CD4-positive, alpha-beta T cell treated with Interleukin-2 at 100 ng/mL for 4 hours (primary cell): Measurements from ENCODE around the gene SV2B.

Source experiments
- DNase-seq: peaks from one replicate; pipeline ENCODE4 v3.0.0-alpha.2; 2020; ENCODE audit warnings: low spot score

SV2B gene

DNA sequence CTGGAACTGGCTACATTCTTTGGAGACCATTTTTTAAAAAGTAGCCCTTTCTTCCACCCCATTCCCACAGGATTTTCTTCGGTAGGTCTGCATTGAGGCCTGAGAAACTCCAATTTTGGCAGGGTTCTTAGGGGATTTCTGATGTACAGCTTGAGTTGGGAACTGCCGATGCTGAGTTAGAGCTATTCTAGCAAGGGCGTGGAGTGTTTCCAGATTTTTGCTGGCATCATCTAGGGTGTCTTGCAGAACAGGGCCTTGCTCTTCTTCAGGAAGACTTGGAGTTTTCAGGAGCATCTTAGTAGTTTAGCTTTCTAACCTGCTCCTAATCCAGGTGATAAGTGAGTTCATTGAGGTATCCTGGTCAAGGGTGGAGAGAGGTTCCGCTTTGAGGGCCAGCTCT is 41.0 kb downstream of the SV2B start:
- DNase-seq = no peak

DNA sequence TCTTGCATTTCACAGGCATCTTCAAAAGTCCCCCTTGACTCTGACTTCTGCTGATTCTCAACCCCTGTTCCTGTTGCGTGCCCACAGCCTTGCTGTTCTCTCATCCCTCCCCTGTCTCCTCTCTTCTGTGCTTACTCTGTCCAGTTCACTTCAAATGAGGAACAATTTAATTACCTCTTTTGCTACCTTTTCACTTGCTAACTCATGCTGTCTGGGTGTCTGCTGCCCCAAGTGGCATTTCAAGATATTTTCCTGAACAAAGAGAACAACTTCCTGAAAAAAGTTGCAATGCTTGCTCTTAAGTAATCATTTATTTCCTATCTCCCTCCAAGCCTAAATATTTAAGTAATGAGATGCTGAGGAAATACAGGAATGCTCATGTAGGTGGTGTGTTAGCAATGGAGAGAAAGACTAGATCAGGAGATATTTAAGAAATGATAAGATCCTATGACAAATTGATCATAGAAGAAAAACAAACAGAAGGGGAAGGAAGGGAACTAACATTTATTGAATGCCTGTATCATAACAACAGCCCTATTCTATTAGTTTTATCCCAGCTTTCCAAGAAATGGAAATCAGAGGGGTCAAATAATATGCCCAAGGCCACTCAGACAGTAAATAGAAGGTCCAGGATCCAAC is 42.2 kb downstream of the SV2B start:
- DNase-seq = no peak

DNA sequence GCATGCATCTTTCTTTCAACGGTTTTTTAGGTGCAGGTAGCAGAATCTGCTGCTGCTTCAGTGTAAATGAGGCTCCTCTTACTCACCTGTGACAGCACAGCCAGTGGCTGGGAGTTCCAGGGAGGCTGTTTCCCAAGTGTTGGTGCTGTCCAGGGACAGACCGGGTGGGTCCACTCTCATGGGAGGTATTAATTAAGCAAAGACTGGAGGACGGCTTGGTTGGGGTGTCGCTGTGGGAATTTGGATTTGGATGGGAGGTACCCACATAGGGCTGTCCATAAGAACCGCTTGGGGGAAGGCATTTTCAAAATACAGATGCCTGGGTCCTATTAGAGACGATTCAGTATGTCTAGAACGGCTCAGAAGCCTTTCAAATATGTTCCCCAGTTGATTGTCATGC is 42.9 kb downstream of the SV2B start:
- DNase-seq = no peak

DNA sequence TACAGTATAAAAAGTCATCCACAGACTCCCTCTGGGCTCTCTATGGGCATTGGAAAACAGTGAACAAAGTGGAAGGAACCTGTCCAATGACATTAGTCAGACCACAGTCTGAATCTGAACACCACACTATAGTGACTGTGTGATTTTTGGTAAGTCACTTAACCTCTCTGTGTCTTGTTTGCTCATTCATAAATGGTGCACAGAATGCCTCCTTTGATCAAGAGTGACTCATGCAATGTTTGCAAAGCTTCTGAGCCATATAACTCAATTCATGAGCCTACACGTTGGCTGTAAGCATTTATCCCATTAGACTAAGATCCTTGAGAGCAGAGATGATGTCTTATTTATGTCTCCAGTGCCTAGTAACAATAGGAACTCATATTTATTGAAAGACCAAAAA is 46.7 kb downstream of the SV2B start:
- DNase-seq = no peak

DNA sequence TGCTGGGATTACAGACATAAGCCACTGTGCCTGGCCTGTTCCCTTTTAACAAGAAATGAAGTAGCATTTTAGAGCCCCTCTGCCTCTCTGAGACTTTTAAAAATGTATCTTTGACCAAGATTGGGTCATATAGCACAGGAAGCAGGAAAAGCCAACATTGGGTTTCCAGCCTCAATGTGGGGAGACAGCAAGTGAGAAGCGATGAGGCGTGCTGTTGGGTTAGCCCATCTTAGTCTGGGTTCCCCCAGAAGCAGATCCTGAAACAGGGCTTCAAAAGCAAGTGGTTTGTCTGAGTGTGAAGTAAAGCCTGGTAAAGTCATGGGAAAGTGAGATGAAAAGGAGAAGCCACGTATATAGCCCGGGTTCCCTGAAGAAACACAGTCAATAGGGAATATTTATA is 48.2 kb downstream of the SV2B start:
- DNase-seq = no peak

DNA sequence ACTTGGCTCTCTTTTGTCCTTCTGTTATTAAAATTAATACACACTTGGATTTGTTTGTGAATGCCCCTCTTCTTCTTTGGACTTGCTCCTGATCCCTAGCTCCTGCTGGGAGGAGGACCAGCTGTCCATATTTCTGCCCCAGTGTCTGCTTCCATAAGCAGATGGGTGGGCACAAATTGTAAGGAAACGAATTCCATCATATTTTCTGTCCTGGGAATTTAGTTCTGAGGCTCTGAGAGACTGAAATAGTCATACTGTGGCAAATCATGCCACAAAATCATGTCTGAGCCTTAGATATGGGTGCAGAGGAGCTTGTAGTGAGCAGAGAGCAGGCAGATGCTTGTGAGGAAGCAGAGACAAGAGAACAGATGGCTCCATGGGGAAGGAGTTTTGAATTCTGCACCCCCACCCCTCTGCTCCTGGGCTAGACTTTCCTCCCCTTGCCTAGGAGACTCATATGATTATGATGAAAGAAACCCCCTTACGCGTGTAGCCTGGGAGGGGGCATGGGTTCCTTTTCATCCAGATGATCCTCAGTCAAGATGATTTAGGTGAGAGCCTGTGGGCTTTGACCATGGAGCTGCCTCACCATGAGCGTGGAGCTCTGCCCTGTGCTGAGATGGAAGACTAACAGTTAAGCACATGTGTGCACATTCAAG is 50.6 kb downstream of the SV2B start:
- no peak for DNase-seq

DNA sequence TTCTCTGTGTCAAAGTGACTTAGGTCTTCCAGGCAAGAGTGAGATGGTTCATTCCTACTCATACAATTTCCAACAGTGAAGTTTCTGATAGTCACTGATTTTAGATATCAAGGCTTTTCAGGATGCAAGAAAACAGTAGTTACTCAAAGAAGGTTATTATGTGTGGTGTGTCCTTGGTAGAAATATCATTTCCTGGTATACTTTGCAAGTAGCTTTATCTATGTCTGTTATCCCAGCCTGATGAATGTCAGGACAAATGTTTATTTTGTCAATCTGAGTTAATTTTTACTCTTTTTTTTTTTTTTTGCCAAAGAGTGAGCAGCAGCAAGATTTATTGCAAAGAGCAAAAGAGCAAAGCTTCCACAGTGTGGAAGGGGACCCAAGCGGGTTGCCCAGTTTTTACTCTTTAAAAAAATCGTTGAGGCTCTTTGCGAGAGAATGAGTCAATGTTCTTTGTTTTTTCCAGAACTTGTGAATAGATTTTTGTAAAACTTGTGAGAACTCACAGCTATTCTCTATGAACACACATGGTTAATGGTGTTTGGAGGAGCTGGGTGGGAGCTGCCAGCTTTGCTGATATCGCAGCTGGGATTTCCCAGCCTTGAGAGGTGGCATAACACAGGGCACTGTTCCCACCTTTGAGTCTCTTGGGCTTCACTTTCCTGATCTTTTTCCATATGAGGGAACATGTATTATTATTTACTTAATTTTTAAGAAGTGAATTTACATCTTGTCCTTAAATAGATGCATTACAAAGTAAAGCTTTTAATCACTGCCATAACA is 51.9 kb downstream of the SV2B start:
- no peak for DNase-seq

DNA sequence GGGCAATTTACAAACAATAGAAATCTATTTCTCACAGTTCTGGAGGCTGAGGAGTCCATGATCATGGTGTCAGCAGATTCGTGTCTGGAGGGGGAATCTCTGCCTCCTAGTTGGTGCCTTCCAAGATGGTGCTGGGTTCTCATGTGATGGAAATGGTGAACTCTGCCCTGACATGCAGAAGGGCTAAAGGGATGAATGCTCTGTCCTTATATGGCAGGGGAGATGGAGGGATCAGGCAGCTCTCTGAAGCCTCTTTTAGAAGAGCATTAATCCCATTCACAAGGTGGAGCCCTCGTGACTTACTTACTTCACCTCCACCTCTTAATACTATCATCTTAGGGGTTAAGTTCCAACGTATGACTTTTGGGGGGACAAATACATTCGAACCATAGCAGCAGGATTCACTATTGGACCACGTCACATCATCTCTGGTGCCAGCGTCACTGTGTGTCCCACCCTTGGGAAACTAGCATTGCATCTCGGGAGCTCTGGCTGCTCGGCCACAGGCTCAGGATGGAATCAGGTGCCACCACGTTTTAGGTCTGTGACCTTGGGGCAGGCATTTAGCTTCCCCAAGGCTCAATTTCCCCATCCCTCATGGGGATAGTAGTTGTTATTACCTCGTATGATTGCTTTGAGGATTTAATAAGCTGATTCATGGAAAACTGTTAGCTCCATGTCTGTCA is 53.0 kb downstream of the SV2B start:
- DNase-seq = no peak

DNA sequence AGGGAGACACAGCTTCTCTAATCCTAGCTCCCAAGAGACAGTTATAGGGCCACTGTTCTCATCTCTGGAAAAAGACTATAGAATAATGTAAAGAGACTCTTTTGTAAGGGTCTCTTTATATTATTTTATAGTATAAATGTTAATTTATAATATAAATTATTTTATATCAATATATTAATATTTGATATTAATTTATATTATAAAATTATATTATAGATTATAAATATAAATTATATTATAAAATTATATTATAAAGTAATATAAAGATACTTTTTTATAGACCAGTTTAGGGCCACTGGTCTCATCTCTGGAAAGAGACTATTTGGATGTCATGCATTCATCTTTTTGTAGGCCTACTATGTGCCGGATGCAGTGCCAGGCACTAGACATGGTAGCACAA is 53.9 kb downstream of the SV2B start:
- no peak for DNase-seq

DNA sequence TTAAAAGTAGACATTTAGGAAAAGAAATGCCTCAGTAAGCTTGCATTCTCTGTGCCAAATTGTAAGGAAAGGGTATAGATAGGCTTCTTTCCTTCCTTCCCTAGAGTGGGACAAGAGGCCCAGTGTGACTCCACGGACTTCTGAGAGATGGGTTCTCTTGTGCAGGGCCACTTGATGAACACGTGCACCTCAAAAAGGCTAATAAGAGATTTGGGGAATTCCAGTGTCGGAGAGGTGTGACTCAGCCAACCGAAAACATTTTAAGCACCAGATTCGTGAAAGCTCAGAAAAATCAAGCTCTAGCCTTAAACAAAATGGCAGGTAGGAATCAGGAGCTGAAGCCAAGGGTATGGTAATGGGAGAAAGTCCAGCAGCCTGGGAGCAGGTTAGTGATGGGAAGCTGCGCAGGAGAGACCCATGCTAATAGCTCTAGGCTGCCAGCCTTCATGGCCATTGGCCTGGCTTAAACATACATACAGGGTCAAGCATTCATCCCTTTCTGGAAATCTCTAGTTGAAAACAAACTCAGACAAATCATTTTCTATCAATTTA is 56.2 kb downstream of the SV2B start:
- no peak for DNase-seq

DNA sequence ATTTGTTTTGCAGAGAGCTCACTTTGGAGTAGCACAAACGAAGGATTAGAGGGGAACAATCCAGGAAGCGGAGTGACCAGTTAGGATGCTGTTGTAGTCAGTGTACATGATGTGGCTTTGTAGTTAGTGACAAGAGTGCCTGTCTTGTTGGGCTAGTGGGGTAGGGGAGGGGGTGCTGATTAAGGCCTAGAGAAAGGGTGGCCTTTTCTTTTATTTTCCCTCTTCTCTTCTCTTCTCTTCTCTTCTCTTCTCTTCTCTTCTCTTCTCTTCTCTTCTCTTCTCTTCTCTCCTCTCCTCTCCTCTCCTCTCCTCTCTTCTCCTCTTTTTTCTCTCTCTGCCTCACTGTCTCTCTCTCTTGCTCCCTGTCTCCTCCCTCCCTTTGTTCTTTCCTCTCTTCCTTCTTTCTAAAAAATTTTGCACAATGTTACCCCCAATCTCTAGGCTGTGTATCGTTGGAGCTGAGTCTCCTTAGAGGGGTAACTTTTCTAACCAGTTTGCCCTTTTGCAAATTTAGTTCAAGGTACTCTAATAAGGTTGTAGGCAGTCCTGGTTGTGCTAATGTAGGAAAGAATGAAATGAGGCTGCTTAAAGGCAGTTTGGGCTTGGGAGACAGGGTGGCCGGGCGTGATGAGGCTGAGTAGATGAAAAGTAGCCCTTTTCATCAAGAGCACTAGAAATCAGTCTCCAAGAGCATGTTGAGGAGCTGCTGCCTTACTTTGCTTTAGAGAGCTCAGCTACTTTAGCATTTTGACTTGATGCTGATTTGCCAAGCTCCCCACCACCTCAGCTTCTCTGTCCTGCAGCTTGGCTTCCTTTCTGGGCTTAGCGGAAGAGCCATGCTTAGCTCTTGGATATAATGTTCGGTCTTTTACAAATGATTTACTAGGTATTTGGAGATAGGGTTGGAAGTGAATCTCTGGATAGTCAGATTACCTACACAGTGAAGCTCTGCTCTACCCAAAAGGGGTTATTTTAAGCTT is 58.6 kb downstream of the SV2B start:
- no peak for DNase-seq

DNA sequence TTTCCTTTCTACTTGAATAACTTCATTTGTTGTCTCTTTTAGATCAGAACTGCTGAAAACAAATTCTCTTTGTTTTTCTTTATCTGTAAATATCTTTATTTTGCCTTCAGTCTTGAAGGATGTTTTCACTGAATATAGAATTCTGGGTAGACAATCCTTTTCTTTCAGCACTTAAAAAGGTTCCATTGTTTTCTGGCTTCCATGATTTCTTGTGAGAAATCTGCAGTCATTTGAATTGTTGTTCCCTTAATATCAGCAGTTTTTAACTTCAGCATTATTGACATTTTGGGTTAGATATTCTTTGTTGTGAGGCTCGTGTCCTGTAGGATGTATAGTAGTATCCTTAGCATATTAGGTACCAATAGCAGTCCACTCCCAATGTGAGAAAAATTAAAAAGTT is 65.8 kb downstream of the SV2B start:
- DNase-seq = no peak

DNA sequence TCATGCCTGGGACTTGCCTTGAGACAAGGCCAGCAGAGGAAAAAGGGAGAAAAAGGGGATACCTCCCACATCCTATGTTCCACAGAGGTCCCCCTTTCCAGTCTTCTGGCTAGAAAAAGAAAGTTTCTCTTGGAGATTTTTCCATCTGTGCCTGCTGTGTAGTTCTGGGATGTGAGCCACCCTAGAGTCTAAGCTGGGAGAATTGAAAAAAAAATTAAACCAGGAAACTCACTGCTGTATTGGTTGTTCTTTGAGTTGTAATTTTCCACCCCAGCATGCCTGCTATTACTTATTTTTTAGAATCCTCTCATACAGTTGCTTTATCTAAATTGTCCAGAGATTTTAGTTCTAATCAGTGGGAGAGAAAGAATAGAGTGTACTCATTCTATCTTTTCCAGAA is 68.4 kb downstream of the SV2B start:
- DNase-seq = no peak

DNA sequence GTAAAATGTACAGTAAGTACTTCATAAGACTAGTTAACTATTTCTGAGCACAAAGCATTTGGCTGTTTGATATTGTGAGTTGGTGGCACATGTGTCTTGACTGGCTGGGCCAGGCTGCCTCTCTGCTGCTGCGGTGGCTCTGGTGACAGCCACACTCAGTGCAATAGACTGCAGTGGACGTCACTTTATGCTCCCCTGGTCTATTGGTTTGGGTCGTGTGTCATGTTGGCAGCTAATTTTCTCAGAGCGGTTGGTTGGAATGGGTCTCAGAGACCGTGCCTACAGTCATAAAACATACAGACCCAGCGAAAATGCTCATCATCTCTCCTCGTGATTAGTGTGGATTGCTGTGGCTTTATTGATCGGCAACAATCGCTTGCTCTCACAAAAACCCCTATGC is 71.3 kb downstream of the SV2B start:
- no peak for DNase-seq

DNA sequence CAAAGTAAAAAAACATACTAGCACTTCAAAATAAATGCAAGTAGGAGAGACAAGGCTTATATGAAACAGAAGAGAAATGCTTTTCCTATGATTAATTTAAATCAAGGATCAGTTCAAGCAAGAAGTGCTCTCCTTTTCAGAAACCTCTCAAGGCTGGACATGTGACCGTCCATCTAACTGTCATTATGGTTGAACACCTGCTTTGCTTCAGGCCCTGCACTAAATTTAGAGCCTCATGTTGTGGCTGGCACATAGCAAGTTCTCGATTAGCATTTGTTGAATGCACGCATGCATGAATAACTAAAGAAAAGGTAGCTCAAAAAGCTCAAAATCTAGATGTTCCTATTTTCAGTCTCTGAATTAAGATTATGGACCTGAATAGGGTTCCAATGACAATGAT is 82.0 kb downstream of the SV2B start:
- no peak for DNase-seq

DNA sequence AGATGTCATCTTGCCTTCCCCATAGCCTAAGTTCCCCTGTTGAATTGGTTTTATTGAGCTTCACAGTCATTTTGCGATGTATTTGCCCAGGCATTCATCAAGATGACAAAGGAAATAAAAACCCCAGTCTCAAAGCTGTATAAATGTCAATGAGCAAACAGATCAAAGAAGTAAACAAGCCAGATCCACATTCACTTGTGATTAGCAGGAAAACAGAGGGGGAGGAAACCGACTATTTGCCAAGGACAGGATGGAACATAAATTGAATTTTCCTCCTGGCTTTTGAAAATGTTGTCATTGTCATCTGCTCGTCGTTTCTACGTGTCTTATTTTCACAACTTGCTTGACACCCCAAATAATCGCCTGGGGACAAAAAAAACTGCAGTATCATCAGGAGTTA is 83.5 kb downstream of the SV2B start:
- DNase-seq = no peak

DNA sequence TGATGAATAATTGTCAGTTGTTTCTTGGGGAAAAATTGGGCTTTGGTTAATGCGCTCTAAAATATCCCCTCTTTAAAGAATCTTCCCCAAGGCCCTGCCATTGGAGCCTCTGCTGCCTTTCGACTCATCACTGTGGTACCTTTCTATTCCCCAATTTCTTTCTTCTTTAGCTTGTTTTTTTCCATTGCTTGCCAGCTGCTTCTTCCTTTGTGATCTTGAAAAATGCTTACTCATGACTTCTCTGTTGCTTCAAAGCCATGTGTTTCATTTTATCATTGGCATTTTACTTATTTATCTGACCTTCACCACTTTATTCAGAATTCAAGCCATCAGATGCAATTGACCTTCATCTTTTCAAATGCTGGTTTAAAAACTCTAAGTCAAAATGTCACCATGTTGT is 84.4 kb downstream of the SV2B start:
- DNase-seq = no peak

DNA sequence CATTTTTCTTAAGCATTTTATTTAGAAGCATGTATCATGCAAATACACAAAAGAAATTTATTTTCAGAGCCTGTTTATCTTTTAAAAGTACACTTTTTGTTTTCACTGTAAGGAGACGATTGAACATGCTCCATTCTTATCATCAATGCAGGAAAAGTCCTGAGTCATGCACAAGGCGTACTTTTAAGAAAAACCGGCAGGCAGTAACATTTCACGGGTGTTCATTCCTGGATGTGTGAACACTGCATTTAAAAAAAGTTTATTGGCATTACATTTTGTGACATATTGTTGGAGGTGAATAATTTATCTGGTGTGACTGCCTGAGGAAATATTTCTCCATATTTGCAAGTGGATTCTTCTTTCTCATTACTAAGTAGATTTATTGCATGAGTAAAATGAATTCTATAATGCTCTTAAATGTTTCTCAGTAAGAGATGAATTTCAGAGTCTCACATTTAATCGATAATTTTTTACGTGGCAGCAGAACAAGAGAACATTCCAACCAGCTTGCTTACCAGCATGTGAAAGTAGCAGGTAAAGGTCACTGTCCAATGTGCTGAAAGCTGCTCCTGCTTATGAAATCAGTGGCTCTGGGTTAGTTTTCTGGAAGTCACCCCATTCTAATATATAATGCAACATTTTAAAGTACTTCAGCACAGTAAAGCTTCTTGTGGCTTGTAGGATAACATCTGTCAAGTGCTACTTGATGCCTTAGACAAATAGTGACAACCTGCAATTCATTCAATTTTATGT is 87.0 kb downstream of the SV2B start:
- no peak for DNase-seq

DNA sequence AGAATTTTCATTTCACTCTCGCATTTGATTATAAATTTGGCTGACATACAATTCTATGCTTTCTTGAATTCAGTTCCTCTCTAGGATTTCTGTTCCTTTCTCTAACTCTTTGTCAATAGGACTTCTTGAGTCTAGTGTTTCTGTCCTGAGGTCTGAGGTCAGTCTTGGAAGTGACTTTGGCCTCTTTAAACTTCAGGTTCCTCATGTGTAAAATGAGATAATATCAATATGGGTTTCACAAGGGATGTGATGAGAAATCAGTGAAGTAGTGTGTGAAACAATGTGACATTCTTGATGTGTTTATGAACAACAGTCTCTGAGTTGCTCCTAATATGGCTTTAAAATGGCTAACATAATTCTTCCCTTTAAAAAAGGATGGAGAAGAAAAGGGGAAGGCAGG is 92.2 kb downstream of the SV2B start:
- DNase-seq = no peak

DNA sequence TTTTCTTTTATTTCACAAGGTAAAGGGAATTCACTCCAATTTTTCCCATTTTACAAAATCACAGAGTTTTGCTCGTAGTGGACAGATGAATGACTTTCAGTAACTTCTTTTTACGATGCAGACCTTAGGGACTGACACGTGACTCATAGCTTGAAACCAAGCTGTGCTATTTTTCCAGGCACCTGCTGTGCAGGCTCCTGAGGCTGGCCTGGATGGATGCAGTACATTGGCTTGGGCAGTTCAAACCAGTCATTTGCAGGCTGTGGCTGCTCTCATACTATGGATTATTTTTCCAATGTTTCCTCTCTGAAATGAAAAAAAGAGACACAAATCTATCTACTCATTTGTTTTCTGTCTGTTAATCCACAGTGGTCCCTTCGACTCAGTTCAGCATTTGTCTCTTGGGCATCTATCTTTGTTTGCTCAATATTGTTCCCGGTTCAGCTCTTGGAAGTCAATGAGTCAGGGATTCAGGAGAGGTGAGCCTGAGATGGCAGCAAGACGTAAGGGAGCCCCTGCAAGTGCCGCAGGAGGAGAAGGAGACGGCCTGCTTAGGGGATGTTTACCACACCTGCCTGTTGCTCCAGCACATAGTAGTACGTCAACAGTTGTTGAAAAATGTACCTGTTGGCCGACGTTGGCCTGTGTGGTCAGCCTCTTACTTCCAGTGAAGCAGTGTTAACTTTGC is 92.8 kb downstream of the SV2B start:
- DNase-seq = no peak
